Measurements from ENCODE around the gene S100A3. TPM values are rescaled to one million over a fixed set of nuclear protein-coding genes. Genes with fewer than 3 reads are reported as not detected.

S100A3 gene
- total RNA-seq, 2 donors from 2014 or later = not detected

DNA sequence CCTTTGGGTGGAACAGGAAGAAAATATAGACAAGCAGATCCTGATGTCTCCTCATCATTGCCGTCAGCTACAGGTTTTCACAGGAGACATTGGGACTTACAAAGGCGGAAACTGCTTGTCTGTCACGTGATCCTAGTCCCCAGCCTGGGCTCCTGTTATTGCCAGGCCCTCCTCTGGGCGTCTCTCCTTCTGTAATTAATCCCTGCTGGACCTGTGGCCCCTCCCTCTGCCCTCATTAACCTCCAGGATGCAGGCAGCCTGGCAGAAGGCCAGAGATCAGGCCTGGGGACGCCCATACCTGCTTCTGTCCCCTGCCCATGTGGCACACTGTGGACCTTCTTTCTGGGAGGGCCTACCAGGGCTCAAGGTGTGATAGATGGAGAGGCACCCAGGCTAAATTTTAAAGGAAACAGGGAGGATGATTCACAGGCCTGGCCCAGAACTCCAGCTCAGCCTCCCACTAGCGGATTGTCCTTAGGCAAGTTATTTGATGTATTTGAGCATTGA is 10.7 kb downstream of the S100A3 start:
- Mint-ChIP-seq H3K4me1 (peaks cover 57% of the 10 kb centered on the region), H3K27me3 (no peaks in the 10 kb centered on the region), H3K27ac (no peak overlapping the region), H3K4me3 (peak overlapping the region; percentile 96), H3K9me3 (no peaks in the 10 kb centered on the region), H3K36me3 (ENCODE audit: low read depth) (peaks cover 54% of the 10 kb centered on the region)
- no peak for ATAC-seq (replicated peaks)

DNA sequence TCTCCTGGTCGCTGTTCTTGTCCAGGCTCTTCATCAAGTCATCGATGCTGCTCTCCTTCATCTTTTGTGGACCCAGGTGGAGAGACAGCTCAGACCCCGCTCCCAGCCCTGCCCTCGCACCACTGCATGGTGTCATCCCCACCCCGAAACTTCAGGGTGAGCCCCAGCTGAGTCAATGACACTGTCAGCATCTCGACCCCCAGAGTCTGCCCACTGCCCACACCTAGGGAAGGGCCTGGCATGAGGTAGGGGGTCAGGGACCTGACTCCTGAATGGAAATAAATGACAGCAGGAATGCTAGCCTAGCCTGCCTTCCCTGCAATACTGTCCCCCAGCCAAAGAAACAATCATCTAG is 11.7 kb downstream of the S100A3 start:
- peaks cover 54% of the 10 kb centered on the region for H3K36me3 Mint-ChIP-seq (ENCODE audit: low read depth)
- H3K4me3 Mint-ChIP-seq = peak overlapping the region; percentile 96
- no peaks in the 10 kb centered on the region for H3K9me3 Mint-ChIP-seq
- ATAC-seq (replicated peaks) = no peak
- H3K4me1 Mint-ChIP-seq = peaks cover 55% of the 10 kb centered on the region
- H3K27me3 Mint-ChIP-seq = no peaks in the 10 kb centered on the region
- H3K27ac Mint-ChIP-seq = peak overlapping the region; percentile 94

DNA sequence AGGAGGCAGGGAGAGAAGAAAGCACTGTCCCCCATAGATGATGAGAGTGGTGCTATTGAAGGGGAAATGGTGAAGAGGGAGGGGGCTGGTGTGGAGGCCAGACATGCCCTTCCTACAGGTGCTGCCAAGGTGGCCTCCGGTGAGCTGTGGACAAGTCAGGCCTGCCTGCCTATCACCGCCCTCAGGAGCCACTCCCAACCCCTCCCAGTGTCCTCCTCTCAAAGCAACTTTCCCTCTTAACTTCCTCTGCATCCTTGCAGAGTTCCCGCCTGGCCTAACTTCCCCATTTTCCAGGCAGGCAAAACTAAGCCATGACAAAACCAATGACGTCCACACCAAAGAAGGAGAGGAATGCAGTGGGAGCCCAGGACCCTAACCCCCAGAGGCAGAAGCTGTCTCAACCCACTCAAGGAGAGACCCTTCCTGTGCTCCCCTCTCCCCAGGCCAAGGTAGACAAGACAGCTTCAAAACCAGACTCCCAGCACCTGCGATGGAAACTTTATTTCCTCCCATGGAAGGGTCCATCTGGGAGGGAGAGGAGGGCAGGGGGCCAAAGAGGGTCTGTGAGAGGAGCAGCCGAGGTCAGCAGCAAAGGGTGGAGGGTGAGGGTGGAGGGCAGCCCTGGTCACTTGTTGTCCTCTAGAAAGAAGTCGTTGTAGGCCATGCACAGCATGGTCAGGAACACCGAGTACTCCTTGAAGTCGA is 12.2 kb downstream of the S100A3 start:
- Mint-ChIP-seq H3K27me3 (no peaks in the 10 kb centered on the region), H3K27ac (peak overlapping the region; percentile 94), H3K9me3 (no peaks in the 10 kb centered on the region), H3K36me3 (ENCODE audit: low read depth) (peaks cover 54% of the 10 kb centered on the region), H3K4me1 (peaks cover 55% of the 10 kb centered on the region), H3K4me3 (peak overlapping the region; percentile 96)
- ATAC-seq (replicated peaks) = no peak

DNA sequence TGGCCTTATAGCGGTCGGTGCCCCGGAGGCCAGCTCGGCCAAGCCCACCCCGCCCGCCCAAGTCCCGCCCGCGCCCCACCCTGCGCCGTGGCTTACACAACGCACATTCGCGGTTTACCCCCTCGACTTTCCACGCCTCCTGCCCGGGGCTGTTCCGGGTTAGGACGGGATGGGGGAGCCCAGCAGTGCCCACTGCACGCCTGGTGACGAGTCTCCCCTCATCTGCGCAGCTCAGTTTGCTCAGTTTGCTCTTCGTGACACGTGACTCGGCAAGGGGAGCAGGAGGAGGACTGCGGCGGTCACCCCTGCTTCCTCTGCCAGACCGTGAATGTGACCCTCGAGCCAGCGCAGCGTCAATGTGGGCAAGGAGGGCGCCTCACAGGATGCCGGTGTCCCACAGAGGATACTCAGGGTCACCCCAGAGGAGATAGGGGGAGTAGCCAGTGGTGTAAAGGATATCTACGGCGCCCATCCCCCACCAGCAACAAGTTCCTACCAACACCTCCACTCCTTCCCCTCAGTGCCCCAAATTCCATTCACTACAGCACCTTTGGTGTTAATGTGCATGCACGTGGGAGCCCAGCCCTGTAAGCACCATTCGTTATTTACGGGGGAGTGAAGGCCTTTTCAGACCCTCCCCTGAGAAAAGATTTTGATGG is 12.9 kb downstream of the S100A3 start:
- peak; percentile 62 for ATAC-seq (replicated peaks)
- Mint-ChIP-seq H3K9me3 (no peaks in the 10 kb centered on the region), H3K27me3 (no peaks in the 10 kb centered on the region), H3K27ac (peak overlapping the region; percentile 94), H3K4me3 (peak overlapping the region; percentile 96), H3K4me1 (peaks cover 55% of the 10 kb centered on the region), H3K36me3 (ENCODE audit: low read depth) (peaks cover 49% of the 10 kb centered on the region)

DNA sequence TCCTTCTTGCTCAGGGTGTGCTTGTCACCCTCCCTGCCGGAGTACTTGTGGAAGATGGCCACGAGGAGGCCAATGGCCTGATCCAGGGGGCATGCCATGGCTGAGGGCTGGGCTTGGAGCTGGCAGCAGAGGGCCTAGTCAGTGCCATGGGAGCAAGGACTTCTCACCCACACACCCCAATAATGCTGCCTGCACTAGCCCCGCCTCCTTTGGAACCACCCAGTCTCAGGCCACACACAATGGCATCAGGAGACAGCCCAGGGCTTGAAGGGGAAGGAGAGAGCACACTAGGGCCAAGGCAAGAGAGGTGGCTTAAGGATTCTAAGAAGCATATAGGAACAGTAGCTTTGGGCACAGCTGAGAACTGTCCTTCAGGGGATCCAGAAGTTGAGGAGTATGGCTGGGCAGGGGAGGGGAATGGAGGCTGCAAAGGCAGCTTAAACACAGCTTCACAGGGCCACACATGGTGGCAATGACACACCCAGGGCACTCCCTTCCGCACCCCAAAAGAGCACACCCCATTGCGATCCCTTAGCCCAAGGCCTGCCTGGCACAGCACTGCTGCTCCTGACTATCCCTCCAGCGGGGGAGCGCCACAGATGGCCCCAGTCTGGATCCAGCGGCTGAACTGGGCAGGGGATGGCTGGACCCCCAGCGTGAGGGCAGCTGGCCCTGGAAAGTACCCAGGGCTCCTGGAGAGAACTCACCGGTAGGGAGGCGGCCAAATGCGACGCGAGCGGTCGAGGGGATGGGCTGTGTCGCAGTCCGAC is 13.6 kb downstream of the S100A3 start, which contains the start of gene S100A6:
S100A6 (minus strand) TSS at position 750 of the 770 bp plus-strand sequence; CDS start at position 98, 652 bp downstream.
- peaks cover 51% of the 10 kb centered on the region for H3K4me1 Mint-ChIP-seq
- H3K4me3 Mint-ChIP-seq = peak within 1 kb of the TSS; percentile 96
- no peaks in the 10 kb centered on the region for H3K9me3 Mint-ChIP-seq
- H3K27me3 Mint-ChIP-seq = no peaks in the 10 kb centered on the region
- peaks cover 46% of the 10 kb centered on the region for H3K36me3 Mint-ChIP-seq (ENCODE audit: low read depth)
- H3K27ac Mint-ChIP-seq = peak within 1 kb of the TSS; percentile 94
- ATAC-seq (replicated peaks) = peak; percentile 60

DNA sequence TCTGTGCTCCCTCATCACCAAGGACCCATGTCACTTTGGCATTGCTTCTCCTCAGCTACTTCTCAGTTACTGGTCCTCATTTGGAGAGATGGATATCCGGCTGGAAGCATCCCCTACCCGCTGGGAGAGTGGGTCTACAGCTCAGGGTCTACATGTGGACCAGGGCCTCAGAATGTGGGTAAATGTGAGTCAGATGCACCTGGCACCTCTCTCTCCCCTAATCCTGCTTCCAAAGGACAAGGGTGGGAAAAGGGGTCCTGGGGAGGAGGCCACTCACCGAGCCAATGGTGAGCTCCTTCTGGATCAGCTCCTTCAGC is 14.2 kb downstream of the S100A3 start:
- Mint-ChIP-seq H3K27ac (peak overlapping the region; percentile 94), H3K36me3 (ENCODE audit: low read depth) (peaks cover 46% of the 10 kb centered on the region), H3K4me1 (peaks cover 45% of the 10 kb centered on the region), H3K9me3 (no peaks in the 10 kb centered on the region), H3K27me3 (no peaks in the 10 kb centered on the region), H3K4me3 (peak overlapping the region; percentile 96)
- ATAC-seq (replicated peaks) = no peak

DNA sequence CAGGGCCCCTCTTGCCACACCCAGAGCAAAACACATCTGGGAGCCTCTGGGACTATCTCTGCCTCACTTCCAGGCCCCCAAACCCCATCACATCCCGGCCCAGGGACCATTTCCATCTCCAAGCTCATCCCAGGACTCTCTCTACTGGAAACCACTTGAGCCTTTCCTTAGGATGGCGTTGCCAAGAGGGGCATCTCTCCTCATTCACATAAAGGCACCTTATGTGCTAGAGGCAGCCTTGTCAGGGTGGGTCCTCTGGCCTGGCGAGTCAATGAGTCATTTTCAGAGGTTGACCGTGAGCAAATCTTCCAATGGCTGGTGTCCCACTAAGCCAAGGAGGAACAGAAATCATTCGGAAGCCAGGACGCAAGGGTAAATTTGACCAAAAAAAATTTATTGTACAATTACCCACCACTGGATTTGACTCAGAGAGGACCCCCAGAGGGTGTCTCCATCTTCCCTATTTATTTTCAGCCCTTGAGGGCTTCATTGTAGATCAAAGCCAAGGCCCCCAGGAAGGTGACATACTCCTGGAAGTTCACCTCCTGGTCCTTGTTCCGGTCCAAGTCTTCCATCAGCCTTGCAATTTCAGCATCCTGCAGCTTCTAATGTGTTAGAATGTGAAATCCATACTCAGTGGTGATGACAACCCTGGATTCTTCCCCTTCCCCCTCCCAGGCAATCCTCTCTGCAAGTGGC is 14.7 kb downstream of the S100A3 start:
- Mint-ChIP-seq H3K27me3 (no peaks in the 10 kb centered on the region), H3K27ac (peak overlapping the region; percentile 94), H3K36me3 (ENCODE audit: low read depth) (peaks cover 46% of the 10 kb centered on the region), H3K4me3 (peak overlapping the region; percentile 96), H3K9me3 (no peaks in the 10 kb centered on the region), H3K4me1 (peaks cover 40% of the 10 kb centered on the region)
- ATAC-seq (replicated peaks) = no peak

DNA sequence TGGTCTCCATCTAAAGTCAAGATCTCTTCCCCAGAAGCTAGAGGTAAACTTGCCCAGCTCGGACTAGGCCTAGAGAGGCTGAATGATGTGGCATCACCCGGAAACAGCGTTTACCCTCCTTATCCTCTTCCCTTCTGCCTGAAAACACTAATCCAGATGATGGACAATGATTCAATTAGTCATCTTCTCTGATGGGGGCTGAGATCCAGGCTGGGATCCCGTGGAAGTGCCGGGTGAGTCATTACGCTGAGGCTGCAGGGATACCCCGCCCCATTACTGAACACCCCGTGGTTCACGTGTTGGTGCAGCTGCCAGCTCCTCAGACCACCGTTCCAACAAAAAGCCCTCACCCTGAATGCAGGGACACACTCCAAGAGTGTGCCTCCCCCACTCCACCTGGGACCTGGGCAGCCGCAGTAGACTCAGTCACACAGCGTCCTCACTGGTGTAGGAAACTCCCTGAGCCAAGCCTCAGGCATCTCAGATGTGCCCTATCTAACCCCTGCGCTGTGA is 15.3 kb downstream of the S100A3 start:
- Mint-ChIP-seq H3K27ac (peak overlapping the region; percentile 94), H3K9me3 (no peaks in the 10 kb centered on the region), H3K36me3 (ENCODE audit: low read depth) (peaks cover 46% of the 10 kb centered on the region), H3K4me1 (peaks cover 39% of the 10 kb centered on the region), H3K4me3 (peak overlapping the region; percentile 96), H3K27me3 (no peaks in the 10 kb centered on the region)
- peak; percentile 16 for ATAC-seq (replicated peaks)

DNA sequence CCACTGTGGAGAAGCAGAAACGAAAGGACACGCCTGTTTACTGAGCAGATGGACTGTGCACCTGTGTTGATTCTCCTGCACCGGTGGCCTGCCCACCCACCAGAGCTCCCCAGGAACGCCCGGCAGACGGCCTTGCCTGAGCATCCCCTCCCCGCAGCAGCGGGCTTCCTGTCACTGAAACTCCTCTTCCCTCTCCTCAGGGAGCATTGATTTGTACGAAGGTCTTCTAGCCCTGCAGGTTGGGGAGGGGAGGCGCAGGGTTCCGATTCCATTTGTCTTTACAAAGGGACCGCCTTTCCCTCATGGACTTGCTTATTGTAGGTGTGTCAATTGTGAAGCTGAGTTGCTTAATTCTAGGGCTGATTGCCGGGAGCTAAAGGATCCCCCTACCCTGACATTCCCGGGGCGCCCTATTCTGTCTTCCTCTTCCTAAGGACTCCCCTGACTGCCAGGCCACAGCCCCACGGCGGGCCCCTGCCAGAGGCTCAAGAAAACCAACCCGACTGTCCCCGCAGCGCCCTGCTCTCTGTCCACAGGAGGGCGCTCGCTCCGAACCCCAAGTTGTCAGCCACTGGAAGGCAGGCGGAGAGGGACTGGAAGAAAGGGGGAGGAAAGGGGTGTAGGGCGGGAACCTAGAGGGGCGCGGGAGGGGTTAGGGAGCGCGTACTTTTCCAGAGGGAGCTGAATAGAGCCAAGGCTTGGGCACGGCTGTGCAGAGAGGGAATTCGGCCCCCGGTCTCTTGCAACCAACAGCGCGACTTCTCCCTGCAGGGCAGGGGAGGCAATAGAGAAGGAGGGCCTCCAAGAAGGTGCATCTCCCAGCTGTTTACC is 16.1 kb downstream of the S100A3 start:
- no peaks in the 10 kb centered on the region for H3K27me3 Mint-ChIP-seq
- H3K27ac Mint-ChIP-seq = peak overlapping the region; percentile 94
- peaks cover 39% of the 10 kb centered on the region for H3K4me1 Mint-ChIP-seq
- H3K4me3 Mint-ChIP-seq = peak overlapping the region; percentile 96
- H3K9me3 Mint-ChIP-seq = no peaks in the 10 kb centered on the region
- peaks cover 46% of the 10 kb centered on the region for H3K36me3 Mint-ChIP-seq (ENCODE audit: low read depth)
- ATAC-seq (replicated peaks) = peak; percentile 42

DNA sequence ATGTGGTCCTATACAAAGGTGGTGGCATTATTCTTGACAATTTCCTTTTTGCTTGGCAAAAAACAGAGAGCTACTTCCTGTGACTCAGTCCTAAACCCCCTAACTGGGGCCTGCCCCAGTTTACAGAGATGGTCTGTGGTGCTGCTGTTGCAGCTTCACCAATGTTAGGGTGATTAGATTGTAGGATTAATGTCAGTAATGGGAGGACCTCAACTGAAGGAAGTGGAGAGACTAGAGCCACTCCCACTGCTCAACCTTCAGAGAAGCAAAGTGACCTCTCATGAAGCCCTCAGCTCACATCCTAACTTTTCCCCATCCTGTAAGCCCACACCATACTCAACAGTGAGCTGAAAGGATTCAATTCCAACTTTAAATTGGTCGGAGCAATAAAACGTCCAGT is 16.9 kb downstream of the S100A3 start:
- Mint-ChIP-seq H3K4me3 (peak overlapping the region; percentile 96), H3K27ac (peak overlapping the region; percentile 94), H3K36me3 (ENCODE audit: low read depth) (peaks cover 46% of the 10 kb centered on the region), H3K9me3 (no peaks in the 10 kb centered on the region), H3K4me1 (peaks cover 39% of the 10 kb centered on the region), H3K27me3 (no peaks in the 10 kb centered on the region)
- ATAC-seq (replicated peaks) = peak; percentile 62

DNA sequence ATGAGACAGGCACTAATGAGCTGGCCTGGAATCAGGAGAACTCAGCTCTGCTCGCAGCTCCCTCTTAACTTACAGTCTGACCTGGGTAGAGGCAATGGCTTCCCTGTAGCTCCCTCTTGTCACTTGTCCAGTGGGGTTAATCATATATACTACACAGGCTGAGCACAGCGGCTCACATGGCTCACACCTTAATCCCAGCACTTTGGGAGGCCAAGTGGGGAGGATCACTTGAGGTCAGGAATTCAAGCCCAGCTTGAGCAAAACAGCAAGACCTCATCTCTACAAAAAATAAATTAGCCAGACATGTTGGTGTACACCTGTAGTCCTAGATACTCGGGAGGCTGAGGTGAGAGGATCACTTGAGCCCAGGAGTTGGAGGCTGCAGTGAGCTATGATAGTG is 17.4 kb downstream of the S100A3 start:
- no peak for ATAC-seq (replicated peaks)
- H3K27ac Mint-ChIP-seq = peak overlapping the region; percentile 94
- H3K4me1 Mint-ChIP-seq = peaks cover 35% of the 10 kb centered on the region
- H3K4me3 Mint-ChIP-seq = peak overlapping the region; percentile 96
- H3K9me3 Mint-ChIP-seq = no peaks in the 10 kb centered on the region
- no peaks in the 10 kb centered on the region for H3K27me3 Mint-ChIP-seq
- peaks cover 46% of the 10 kb centered on the region for H3K36me3 Mint-ChIP-seq (ENCODE audit: low read depth)

DNA sequence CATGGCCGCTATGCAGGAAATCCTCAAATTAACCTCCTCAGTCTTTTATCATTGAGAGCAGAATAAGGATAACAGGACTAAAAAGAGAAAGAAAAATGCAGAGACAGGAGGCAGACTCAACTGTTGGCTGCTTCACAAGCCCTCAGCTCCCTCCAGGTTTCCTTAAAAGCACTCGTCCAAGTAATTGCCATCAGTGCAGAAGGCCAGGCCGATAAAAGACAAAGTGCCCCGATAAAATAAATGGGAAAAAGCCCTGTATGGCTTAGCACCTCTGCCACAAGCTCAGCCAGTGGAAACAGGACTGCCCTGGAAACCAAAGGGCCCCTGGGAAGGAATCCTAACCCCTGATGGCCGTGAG is 21.4 kb downstream of the S100A3 start:
- Mint-ChIP-seq H3K36me3 (ENCODE audit: low read depth) (peaks cover 9% of the 10 kb centered on the region), H3K27me3 (no peaks in the 10 kb centered on the region), H3K9me3 (no peaks in the 10 kb centered on the region), H3K27ac (no peak overlapping the region), H3K4me3 (no peak overlapping the region), H3K4me1 (peaks cover 18% of the 10 kb centered on the region)
- ATAC-seq (replicated peaks) = no peak

DNA sequence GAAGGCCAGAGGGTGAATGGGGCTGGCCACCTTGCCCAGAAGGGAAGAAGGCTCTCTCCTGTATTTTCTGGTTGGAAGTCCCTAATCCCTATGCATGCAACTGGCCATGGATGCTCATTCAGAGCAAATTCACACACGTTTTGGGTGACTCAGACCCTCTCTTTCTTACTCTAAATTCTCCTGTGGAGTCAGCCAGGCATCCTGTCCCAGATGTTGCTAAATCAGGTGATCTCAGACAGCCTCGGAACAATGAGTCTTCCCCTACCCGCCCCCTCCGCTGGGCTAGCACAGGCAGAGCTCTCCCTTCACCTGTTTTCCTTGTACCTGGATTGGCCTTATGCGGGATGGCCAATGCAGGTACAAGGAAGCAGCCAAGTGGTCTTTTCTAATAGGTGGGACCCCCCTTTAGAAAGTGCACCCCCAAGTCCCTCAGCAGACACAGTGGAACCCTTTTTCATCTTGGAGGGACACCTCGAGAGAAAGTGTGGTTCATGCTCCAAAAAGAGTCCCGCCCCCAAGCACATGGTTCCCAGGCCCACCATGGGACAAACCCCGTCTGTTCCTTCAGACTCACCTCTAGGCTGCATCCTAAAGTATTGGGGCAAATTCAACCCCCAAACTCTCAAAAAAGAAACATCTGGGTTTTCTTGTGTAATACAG is 21.9 kb downstream of the S100A3 start:
- Mint-ChIP-seq H3K4me3 (no peak overlapping the region), H3K27me3 (no peaks in the 10 kb centered on the region), H3K9me3 (no peaks in the 10 kb centered on the region), H3K36me3 (ENCODE audit: low read depth) (peaks cover 4% of the 10 kb centered on the region), H3K4me1 (peaks cover 13% of the 10 kb centered on the region), H3K27ac (peak overlapping the region; percentile 7)
- ATAC-seq (replicated peaks) = no peak

Measured in activated T-helper 17 cell treated with anti-CD3 and anti-CD28 coated beads, Interleukin-2, amount 50 U/mL, for 72 hours (primary cell).